GM12878 (cell line): ENCODE data around the gene SPATA9. TPM values are rescaled to one million over a fixed set of nuclear protein-coding genes. Genes with fewer than 3 reads are reported as not detected.
A peak's percentile ranks its signal among the peaks of the same experiment; 100 is the strongest.

Experiments used
- ATF2 ChIP-seq: IDR thresholded peaks from 2 replicates; pipeline ENCODE4 v1.6.1; 2012; ENCODE audit warnings: low read length, inconsistent platforms
- BMI1 ChIP-seq: fragments of 450-650 bp; IDR thresholded peaks from 2 replicates; pipeline ENCODE4 v1.6.1; 2016; ENCODE audit warnings: mild to moderate bottlenecking, moderate library complexity, borderline replicate concordance
- CEBPB ChIP-seq, 2 experiments: fragments of 150-350 bp in 1 of 2; IDR thresholded peaks; 2 replicates each; pipeline ENCODE4 v1.6.1; 2012 to 2014; ENCODE audit warnings: low read depth in 2 of 2, low read length in 2 of 2, borderline replicate concordance in 1 of 2, inconsistent platforms in 1 of 2
- CEBPZ ChIP-seq: fragments of 150-350 bp; IDR thresholded peaks from 2 replicates; pipeline ENCODE4 v1.6.1; 2016; ENCODE audit warnings: low read depth, low read length
- CHD4 ChIP-seq: fragments of 200-600 bp; sonication (generic); IDR thresholded peaks from 2 replicates; pipeline ENCODE4 v1.6.1; 2016; ENCODE audit warnings: mild to moderate bottlenecking
- CTCF ChIP-seq, 3 experiments: IDR thresholded peaks in 2 of 3; conservative IDR thresholded peaks in 1 of 3; 2 replicates each; pipeline ENCODE4 v1.5.1; 2011; ENCODE audit warnings: low read depth in 3 of 3, low read length in 3 of 3, mild to moderate bottlenecking in 3 of 3, control low read depth in 2 of 3, moderate library complexity in 2 of 3, inconsistent platforms in 1 of 3, mixed read lengths in 1 of 3; ENCODE audit not compliant: control insufficient read depth in 2 of 3, insufficient read depth in 1 of 3; ENCODE audit errors: extremely low read depth in 1 of 3
- HDAC2 ChIP-seq: fragments of 200-600 bp; sonication (generic); IDR thresholded peaks from 2 replicates; pipeline ENCODE4 v1.6.1; 2017
- HDAC6 ChIP-seq: fragments of 200-600 bp; sonication (generic); IDR thresholded peaks from one replicate; pipeline ENCODE4 v1.8.0; 2017; ENCODE audit warnings: antibody characterized with exemption; ENCODE audit not compliant: unreplicated experiment
- LARP7 ChIP-seq: fragments of 450-650 bp; IDR thresholded peaks from 2 replicates; pipeline ENCODE4 v1.6.1; 2017; ENCODE audit warnings: mild to moderate bottlenecking
- MLLT1 ChIP-seq: fragments of 450-650 bp; IDR thresholded peaks from 2 replicates; pipeline ENCODE4 v1.6.1; 2016; ENCODE audit warnings: mild to moderate bottlenecking
- RELB ChIP-seq: fragments of 450-650 bp; IDR thresholded peaks from 2 replicates; pipeline ENCODE4 v1.6.1; 2017; ENCODE audit warnings: low read depth, mild to moderate bottlenecking, moderate library complexity
- SMAD1 ChIP-seq: fragments of 450-650 bp; IDR thresholded peaks from 2 replicates; pipeline ENCODE4 v1.6.1; 2018; ENCODE audit warnings: mild to moderate bottlenecking, low read depth; ENCODE audit not compliant: partially characterized antibody
- SP1 ChIP-seq: IDR thresholded peaks from one replicate; pipeline ENCODE4 v1.6.1; 2011; ENCODE audit warnings: low read depth, low read length
- SREBF2 ChIP-seq: IDR thresholded peaks from 2 replicates; pipeline ENCODE4 v1.6.1; 2012; ENCODE audit warnings: mild to moderate bottlenecking, low read length
- TCF3 ChIP-seq: IDR thresholded peaks from 2 replicates; pipeline ENCODE4 v1.6.1; 2012; ENCODE audit warnings: low read depth, mild to moderate bottlenecking, low read length, borderline replicate concordance; ENCODE audit not compliant: insufficient read depth
- TCF7 ChIP-seq: IDR thresholded peaks from 2 replicates; pipeline ENCODE4 v1.6.1; 2014; ENCODE audit warnings: antibody characterized with exemption, borderline replicate concordance
- ZBTB33 ChIP-seq: fragments of 450-650 bp; IDR thresholded peaks from 2 replicates; pipeline ENCODE4 v1.6.1; 2017; ENCODE audit warnings: mild to moderate bottlenecking
- ZNF384 ChIP-seq: IDR thresholded peaks from 2 replicates; pipeline ENCODE4 v1.6.1; 2012; ENCODE audit warnings: low read depth, mild to moderate bottlenecking, low read length, improper control_type of control experiment, borderline replicate concordance
- polyA plus RNA-seq, 11 experiments: library from polyadenylated mRNA; depleted of rRNA in 4 of 11; unstranded in 6 of 11; stranded (reverse) in 5 of 11; fragments of >200 nt; fragmentation: Nextera tagmentation in 4 of 11; fragmentation: Illumina TruSeq in 1 of 11; extraction: Ambion mirVana in 4 of 11; extraction: Trizol in 1 of 11; gene quantifications; 1 replicate in 1 of 11; 2 replicates in 10 of 11; pipeline versions ENCODE4 v1.2.1 to v1.2.3, GENCODE V29; 2011 to 2016; ENCODE audit warnings: inconsistent platforms in 2 of 11, missing spikeins in 2 of 11, low read depth in 1 of 11
- total RNA-seq, 4 experiments: library from RNA; depleted of rRNA in 3 of 4; stranded (reverse); fragments of >200 nt in 3 of 4; fragmentation: Illumina TruSeq in 1 of 4; extraction: Trizol in 1 of 4; gene quantifications; 2 replicates each; pipeline versions ENCODE4 v1.2.1 to v1.2.3, GENCODE V29; 2013 to 2021

The SPATA9 gene
- total and polyA plus RNA-seq, 10 of the 15 experiments (the other 5 are each of a cell fraction or from before 2014, with no cell fraction given) = 0.11 to 0.49 (median 0.16) TPM; not detected in 1

GRCh38 chr5:95728494-95729114 is 45.8 kb upstream of the SPATA9 start (continued):
- TF ChIP-seq CTCF (IDR thresholded peaks at IDR 0.05 in 2 of 3, conservative IDR thresholded peaks at IDR 0.05 in 1 of 3; ENCODE audit: control insufficient read depth in 2 of 3, extremely low read depth in 1 of 3, insufficient read depth in 1 of 3, low read depth in 3 of 3, low read length in 3 of 3) (no peak), SREBF2 (no peak), ATF2 (peak; percentile 31; the same call in 1 of the 2 replicates), ZBTB33 (no peak), CEBPZ (no peak), ZNF384 (no peak), HDAC6 (no peak), MLLT1 (no peak), CEBPB (IDR thresholded peaks at IDR 0.05; ENCODE audit: borderline replicate concordance in 1 of 2, low read depth in 2 of 2, low read length in 2 of 2) (no peak), LARP7 (no peak), SMAD1 (no peak), CHD4 (no peak), RELB (no peak; the same call in 1 of the 2 replicates), TCF7 (no peak), BMI1 (no peak), SP1 (peak; percentile 27), TCF3 (no peak), HDAC2 (no peak)
